NCI-H526 (cell line): Measurements from ENCODE around the gene VWA1.
"Not testable (repeated sequence)": the region's sequence is repeated elsewhere in the genome, so short reads cannot be mapped to it uniquely, and the experiment has no call there.

Source experiments
- DNase-seq, 2 experiments: peaks; one replicate each; lab custom pipeline; 2025; lab: John Stamatoyannopoulos, UW

VWA1 gene

DNA sequence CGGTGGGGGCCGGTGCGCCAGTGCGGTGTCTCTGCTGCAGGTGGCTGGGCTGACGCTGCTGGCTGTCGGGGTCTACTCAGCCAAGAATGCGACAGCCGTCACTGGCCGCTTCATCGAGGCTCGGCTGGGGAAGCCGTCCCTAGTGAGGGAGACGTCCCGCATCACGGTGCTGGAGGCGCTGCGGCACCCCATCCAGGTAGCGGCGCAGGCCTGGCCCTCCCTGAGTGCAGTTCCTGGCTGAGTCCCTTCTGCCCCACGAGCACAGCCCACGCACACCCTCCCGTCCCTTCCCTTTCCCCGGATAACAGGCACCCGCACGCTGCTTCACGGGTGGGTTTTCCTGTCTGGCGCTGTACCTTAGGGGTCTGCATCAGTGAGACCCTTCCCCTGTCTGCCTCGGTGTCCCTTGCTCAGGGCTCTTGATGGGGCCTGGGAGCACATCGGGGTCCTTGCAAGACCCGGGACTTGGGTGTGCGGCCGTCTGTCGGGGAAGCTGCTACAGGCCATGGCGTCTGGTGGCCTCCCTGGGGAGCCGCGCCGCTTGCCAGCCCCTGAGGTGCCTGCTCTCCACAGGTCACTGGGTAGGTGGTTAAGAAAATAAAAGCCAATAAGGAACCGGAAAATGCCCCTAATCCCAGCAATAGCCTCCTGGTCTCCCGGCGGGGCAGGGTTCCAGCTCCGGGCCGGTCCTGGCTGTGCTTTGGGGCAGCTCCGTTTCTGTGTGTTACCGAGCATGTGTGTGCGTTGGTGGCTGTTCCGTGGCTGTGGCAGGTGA lies 49.7 kb downstream of the VWA1 start:
- not testable (repeated sequence) for DNase-seq

DNA sequence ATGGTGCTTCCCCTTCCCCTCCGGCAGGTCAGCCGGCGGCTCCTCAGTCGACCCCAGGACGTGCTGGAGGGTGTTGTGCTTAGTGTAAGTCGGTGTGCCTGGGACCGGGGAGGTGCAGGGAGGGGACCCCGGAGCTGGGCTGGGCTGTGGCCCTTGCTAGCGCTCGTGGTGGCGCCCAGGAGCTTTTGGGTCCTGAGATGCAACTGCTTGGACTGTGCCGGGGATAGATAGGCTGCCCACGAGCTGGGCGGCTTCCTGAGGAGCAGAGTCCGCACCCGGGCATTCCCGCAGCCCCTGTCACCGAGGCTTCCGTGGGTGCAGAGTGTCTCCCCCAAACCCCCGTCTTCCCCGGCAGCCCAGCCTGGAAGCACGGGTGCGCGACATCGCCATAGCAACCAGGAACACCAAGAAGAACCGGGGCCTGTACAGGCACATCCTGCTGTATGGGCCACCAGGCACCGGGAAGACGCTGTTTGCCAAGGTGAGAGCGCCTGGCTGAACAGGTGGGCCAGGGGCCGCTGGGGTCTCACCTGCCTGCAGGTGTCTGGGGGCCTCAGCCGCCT lies 50.3 kb downstream of the VWA1 start:
- not testable (repeated sequence) for DNase-seq

DNA sequence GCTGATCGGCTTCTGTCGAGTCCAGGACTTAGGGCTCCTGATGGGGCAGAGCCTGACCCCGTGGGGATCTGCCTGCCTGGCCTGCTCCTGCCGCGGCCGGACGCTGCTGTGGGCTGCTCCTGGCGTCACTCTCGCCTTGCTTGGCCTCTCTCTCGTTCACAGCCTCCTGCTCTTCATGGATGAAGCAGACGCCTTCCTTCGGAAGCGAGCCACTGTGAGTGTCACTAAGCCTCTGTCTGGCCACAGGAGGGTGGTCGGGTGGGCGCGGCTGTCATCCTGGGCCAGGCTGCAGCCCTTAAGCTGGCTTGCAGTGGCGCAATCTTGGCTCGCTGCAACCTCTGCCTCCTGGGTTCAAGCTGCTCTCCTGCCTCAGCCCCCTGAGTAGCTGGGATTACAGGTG lies 52.2 kb downstream of the VWA1 start:
- DNase-seq: no peak

DNA sequence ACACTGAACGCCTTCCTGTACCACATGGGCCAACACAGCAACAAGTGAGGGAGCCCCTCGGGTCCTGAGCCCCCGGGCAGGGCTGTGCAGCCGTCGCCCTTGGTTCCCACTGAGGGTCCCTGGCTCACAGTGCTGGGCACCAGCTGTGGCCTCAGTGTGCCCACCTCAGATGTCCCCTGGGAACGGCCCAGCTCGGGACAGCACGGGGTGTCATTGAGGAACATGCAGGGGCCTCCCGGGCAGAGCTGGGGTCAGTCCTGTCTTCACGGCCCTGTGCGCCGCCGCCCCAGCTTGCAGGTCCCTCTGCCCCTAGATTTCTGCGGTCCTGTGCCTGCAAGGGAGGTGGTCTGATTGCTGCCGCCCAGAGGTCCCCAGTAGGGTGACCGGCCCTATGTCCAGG lies 53.7 kb downstream of the VWA1 start:
- DNase-seq: no peak

DNA sequence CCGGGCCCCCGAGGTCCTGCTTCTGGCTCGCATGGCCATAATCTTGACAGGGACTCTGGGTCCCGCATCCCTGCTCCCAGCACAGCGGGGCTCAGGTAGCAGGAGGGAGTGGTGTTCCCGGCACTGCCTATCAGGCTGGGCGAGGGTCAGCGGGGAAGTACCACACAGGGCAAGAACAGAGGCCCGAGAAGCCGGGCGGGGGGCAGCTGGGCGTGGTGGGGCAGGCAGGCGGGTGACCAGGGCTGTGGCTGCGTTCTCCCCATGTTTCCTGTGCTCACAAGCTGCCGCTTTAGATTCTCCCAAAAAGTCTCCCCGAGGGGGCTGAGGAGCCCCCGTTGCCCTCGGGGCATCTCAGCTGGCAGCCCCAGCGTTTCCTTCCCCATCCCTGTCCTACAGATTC lies 54.4 kb downstream of the VWA1 start:
- no peak for DNase-seq

DNA sequence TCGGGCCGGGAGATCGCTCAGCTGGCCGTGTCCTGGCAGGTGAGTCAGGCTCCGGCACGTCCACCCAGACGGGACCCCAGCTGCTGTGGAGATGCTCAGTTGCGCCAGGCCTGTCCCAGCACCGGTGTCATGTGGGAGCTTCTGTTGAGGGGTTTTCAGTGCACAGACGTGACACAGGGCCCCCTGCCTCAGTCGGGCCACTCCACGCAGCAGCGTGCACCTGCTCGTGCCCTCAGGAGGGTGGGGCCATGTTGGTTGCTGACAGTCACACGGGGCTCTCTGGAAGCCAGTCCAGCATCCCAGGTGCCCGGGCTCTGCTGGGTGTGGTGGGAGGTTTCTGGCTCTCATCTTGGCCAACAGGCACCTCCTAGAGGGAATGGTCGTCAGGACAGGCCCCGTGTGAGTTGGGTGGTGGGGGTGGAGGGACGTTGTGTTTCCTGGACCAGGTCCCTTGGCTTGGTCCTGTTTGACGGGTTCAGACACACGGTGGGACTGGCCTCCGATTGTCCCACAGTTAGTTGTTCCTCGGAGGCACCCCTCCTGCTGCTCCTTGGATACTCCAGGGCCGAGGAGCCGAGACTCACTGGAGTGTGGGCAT lies 55.2 kb downstream of the VWA1 start:
- DNase-seq: no peak

DNA sequence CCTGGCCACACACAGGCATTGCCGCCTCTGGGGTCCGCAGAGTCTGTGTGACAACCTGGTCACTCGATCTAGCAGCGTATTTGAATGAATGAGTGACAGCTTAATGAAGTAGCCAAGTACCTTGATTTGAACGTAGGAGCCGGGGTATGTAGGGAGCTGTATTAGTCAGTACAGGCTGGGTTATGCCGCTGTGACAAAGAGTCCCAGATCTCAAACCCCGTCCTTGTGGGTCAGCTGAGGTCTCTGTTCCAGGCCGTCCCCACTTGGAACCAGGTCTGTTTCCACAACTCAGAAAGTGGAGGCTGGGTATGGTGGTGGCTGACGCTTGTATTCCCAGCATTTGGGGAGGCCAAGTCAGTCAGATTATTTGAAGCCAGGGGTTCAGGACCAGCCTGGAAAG lies 56.1 kb downstream of the VWA1 start:
- DNase-seq: no peak
